Measurements from ENCODE around the gene DUOX1.

DUOX1 gene

DNA sequence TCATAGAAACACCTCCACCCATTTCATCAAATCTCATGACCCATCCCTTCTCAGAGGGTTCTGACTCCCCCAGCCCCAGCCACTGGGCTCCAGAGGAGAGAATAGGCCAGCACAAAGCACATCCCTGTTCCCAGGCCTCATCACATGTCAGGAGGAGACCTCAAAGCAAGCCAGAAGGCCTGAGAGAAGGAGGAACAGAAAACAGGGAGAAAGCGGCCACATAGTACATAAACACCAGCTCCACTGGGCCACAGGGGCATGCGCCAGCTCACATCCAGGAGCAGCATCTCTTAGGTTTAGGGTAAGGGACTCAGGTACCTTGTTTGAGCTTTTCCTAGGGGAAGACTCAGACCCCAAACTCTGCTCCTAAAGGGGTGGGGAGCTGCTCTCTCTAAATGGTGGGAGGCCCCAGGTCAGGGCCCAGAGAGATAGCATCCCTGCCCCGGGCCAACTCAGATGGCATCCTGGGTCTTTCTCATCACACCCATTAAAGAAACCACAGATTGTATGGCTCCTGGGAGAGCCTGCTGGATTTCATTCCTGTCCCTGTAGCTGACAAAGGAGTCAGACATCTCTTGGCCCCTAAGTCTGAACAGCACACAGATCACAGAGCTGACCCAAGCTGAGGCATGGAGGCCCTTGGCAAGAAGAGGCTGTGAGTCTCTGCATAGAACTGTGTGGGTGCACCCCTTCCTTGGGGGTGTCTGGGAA lies 55.4 kb downstream of the DUOX1 start:
- no peak for DNase-seq (ENCODE audit: low read depth in 1 of 2, low spot score in 1 of 2)
- peaks cover 13% of the 10 kb centered on the region for H3K27me3 ChIP-seq (ENCODE audit: insufficient read depth, poor library complexity, severe bottlenecking)
- H3K4me3 ChIP-seq (replicated peaks; ENCODE audit: insufficient read depth, low read length) = no peak overlapping the region
- no peak for TF ChIP-seq SPI1 (IDR thresholded peaks at IDR 0.05; ENCODE audit: borderline replicate concordance, low read depth)
- no peak for TF ChIP-seq GABPA (IDR thresholded peaks at IDR 0.05; ENCODE audit: low read depth)
- no peak overlapping the region for H3K27ac ChIP-seq (replicated peaks)

DNA sequence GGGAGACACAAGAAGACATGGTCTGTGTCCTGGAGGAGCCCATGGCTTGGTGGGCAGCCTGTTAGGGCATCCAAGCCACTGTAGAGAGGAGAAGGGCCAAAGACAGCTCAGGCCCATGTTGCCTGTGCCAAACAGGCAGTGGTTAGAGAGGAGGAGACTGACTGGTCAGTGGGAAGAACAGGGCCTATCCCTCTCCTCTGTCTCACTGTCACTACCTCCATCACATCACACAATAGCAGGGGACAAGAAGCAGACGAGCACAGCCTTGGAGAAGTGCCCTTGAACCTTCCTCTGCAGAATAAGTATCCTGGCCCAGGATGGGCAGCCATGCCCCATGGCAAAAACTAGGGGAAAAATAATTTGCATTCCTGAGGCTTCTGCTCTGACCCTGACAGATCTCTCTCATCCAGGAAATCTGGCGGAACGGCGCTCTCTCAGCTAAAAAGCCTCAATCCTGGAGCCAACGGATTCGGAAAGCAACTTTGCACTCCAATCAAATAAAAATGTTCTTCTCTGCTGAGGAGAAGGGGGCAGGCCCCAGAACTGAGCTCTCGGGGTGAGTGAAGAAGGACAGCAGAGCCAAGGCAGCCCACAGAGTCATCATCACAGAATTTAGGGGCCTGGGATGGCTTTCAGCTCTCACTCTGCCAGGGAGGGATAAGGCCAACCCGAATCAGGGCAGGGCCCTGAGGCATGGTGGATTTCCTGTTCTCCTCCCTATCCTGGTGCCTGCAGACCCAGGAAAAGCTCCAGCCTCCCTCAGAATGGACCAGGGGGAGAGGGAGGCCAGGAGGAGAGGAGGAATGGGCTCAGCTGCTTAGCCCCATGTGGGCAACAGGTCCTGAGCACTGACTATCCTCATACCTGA lies 56.3 kb downstream of the DUOX1 start:
- H3K4me3 ChIP-seq (replicated peaks; ENCODE audit: insufficient read depth, low read length) = no peak overlapping the region
- TF ChIP-seq, protein P1, sequence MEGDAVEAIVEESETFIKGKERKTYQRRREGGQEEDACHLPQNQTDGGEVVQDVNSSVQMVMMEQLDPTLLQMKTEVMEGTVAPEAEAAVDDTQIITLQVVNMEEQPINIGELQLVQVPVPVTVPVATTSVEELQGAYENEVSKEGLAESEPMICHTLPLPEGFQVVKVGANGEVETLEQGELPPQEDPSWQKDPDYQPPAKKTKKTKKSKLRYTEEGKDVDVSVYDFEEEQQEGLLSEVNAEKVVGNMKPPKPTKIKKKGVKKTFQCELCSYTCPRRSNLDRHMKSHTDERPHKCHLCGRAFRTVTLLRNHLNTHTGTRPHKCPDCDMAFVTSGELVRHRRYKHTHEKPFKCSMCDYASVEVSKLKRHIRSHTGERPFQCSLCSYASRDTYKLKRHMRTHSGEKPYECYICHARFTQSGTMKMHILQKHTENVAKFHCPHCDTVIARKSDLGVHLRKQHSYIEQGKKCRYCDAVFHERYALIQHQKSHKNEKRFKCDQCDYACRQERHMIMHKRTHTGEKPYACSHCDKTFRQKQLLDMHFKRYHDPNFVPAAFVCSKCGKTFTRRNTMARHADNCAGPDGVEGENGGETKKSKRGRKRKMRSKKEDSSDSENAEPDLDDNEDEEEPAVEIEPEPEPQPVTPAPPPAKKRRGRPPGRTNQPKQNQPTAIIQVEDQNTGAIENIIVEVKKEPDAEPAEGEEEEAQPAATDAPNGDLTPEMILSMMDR (IDR thresholded peaks at IDR 0.05; ENCODE audit: insufficient read depth, low read length) = no peak
- TF ChIP-seq GABPA (IDR thresholded peaks at IDR 0.05; ENCODE audit: low read depth) = no peak
- TF ChIP-seq, protein P2, sequence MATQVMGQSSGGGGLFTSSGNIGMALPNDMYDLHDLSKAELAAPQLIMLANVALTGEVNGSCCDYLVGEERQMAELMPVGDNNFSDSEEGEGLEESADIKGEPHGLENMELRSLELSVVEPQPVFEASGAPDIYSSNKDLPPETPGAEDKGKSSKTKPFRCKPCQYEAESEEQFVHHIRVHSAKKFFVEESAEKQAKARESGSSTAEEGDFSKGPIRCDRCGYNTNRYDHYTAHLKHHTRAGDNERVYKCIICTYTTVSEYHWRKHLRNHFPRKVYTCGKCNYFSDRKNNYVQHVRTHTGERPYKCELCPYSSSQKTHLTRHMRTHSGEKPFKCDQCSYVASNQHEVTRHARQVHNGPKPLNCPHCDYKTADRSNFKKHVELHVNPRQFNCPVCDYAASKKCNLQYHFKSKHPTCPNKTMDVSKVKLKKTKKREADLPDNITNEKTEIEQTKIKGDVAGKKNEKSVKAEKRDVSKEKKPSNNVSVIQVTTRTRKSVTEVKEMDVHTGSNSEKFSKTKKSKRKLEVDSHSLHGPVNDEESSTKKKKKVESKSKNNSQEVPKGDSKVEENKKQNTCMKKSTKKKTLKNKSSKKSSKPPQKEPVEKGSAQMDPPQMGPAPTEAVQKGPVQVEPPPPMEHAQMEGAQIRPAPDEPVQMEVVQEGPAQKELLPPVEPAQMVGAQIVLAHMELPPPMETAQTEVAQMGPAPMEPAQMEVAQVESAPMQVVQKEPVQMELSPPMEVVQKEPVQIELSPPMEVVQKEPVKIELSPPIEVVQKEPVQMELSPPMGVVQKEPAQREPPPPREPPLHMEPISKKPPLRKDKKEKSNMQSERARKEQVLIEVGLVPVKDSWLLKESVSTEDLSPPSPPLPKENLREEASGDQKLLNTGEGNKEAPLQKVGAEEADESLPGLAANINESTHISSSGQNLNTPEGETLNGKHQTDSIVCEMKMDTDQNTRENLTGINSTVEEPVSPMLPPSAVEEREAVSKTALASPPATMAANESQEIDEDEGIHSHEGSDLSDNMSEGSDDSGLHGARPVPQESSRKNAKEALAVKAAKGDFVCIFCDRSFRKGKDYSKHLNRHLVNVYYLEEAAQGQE (IDR thresholded peaks at IDR 0.05; ENCODE audit: insufficient replicate concordance, low read depth) = no peak
- no peak for TF ChIP-seq SPI1 (IDR thresholded peaks at IDR 0.05; ENCODE audit: borderline replicate concordance, low read depth)
- TF ChIP-seq POLR2AphosphoS5 (IDR thresholded peaks at IDR 0.05; ENCODE audit: low read depth) = no peak

DNA sequence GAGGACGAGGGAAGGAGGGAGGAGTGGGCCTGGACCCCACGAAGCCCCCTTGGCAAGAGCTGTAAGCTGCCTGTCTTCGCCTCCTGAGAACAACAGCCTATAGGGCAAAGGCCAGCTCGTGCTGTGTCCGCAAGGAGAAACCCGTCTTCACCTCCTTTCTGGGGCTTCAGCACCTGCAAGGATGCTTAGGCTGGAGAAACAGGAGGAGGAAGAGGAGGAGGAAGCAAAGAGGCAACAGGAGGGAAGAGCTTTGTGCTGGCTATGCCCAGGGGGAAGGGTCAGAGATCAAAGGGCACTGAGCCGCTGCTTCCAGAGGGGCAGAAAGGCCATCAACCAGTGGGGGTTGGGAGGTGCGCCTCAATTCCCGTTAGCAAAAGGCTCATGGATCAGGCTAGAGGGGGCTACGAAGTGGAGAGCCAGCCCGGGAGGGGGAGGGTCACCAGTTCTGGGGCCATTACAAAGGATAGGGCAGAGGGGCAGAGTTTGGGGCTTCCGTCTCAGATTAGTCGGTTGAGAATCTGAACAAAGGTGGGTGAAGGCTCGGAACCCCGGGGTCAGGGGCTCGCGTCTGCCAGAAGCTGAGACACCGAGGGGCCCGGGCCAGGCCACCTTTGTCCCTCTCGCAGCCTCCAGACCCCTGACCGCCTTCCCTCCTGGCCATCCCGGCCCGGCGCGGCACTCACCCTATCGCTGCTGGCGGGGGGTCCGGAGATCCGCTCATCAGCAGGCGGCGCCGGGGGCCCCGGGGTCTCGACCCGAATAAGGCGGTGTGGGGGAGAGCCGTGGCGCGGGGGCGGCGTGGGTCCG lies 57.2 kb downstream of the DUOX1 start:
- Histone ChIP-seq H3K27me3 (ENCODE audit: insufficient read depth, poor library complexity, severe bottlenecking) (peaks cover 13% of the 10 kb centered on the region), H3K4me3 (replicated peaks; ENCODE audit: insufficient read depth, low read length) (no peak overlapping the region), H3K27ac (replicated peaks) (no peak overlapping the region)
- no peak for DNase-seq (ENCODE audit: low read depth in 1 of 2, low spot score in 1 of 2)
- TF ChIP-seq, protein P2 (IDR thresholded peaks at IDR 0.05; ENCODE audit: insufficient replicate concordance, low read depth) = no peak
- TF ChIP-seq GABPA (IDR thresholded peaks at IDR 0.05; ENCODE audit: low read depth) = no peak
- TF ChIP-seq, protein P1 (IDR thresholded peaks at IDR 0.05; ENCODE audit: insufficient read depth, low read length) = no peak
- no peak for TF ChIP-seq POLR2AphosphoS5 (IDR thresholded peaks at IDR 0.05; ENCODE audit: low read depth)
- no peak for TF ChIP-seq SPI1 (IDR thresholded peaks at IDR 0.05; ENCODE audit: borderline replicate concordance, low read depth)

More for the DNA sequence above, 56.3 kb downstream of the DUOX1 start:
- peaks cover 13% of the 10 kb centered on the region for H3K27me3 ChIP-seq (ENCODE audit: insufficient read depth, poor library complexity, severe bottlenecking)
- no peak for DNase-seq (ENCODE audit: low read depth in 1 of 2, low spot score in 1 of 2)
- H3K27ac ChIP-seq (replicated peaks) = no peak overlapping the region

DNA sequence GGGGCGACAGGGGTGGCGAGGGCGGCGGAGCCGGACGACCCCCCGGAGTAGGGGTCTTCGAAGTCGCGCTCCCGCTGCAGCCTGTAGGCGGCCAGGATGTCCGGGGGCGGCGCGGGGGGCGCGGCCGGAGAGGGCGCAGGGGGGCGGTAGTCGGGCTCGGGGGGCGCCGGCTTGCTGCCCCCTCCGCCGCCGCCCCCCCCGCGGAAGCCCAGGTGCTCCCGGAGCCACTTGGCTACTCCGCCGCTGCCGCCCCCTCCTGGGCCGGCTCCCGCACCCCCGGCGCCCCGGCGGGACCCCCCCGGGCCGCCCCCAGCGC lies 57.7 kb downstream of the DUOX1 start:
- DNase-seq (ENCODE audit: low read depth in 1 of 2, low spot score in 1 of 2) = no peak
- Histone ChIP-seq H3K27ac (replicated peaks) (no peak overlapping the region), H3K27me3 (ENCODE audit: insufficient read depth, poor library complexity, severe bottlenecking) (peaks cover 13% of the 10 kb centered on the region), H3K4me3 (replicated peaks; ENCODE audit: insufficient read depth, low read length) (no peak overlapping the region)
- TF ChIP-seq, protein P2 (IDR thresholded peaks at IDR 0.05; ENCODE audit: insufficient replicate concordance, low read depth) = no peak
- TF ChIP-seq POLR2AphosphoS5 (IDR thresholded peaks at IDR 0.05; ENCODE audit: low read depth) (no peak), GABPA (IDR thresholded peaks at IDR 0.05; ENCODE audit: low read depth) (no peak), SPI1 (IDR thresholded peaks at IDR 0.05; ENCODE audit: borderline replicate concordance, low read depth) (no peak)
- TF ChIP-seq, protein P1 (IDR thresholded peaks at IDR 0.05; ENCODE audit: insufficient read depth, low read length) = no peak
